HEK293 (cell line): ENCODE results near the gene RCC1.
"Not testable (repeated sequence)": the region's sequence is repeated elsewhere in the genome, so short reads cannot be mapped to it uniquely, and the experiment has no call there.

Source experiments
- CTCF ChIA-PET: fragments of 350-600 bp; formaldehyde crosslinking; extraction: SDS; loops from one replicate; lab custom pipeline; 2021; ENCODE audit warnings: antibody characterized with exemption; lab: Yijun Ruan, JAX
- POLR2A ChIA-PET: fragments of 300-600 bp; formaldehyde crosslinking; extraction: SDS; loops from one replicate; lab custom pipeline; 2020; ENCODE audit warnings: antibody characterized with exemption, inconsistent platforms; lab: Yijun Ruan, JAX
- H3K27ac ChIP-seq: fragments of 200-500 bp; sonication (Bioruptor generic); 2 replicates; pipeline ENCODE4 v1.5.1; 2014; ENCODE audit warnings: low read depth, low read length, control low read depth, inconsistent platforms; ENCODE audit errors: extremely low read depth
- H3K36me3 ChIP-seq, 2 experiments: fragments of 200-500 bp in 1 of 2; sonication (Bioruptor generic) in 1 of 2; 1 replicate in 1 of 2; 2 replicates in 1 of 2; pipeline ENCODE4 v1.5.1; 2014 to 2017; ENCODE audit warnings: inconsistent platforms in 2 of 2, low read length in 2 of 2; ENCODE audit not compliant: control insufficient read depth in 2 of 2, insufficient read depth in 1 of 2
- H3K4me1 ChIP-seq: fragments of 200-500 bp; sonication (Bioruptor generic); 2 replicates; pipeline ENCODE4 v1.5.1; 2014; ENCODE audit warnings: mild to moderate bottlenecking, low read length, inconsistent platforms; ENCODE audit not compliant: control insufficient read depth, insufficient read depth
- H3K4me3 ChIP-seq: 2 replicates; pipeline ENCODE4 v1.5.1; 2011; ENCODE audit warnings: low read depth, mild to moderate bottlenecking, control low read depth, low read length, moderate library complexity
- H3K9me3 ChIP-seq: fragments of 200-500 bp; sonication (Bioruptor generic); 2 replicates; pipeline ENCODE4 v1.5.1; 2014; ENCODE audit warnings: low read depth, low read length, inconsistent platforms; ENCODE audit not compliant: control insufficient read depth, insufficient read depth
- EGR2 ChIP-seq: fragments of 450-650 bp; formaldehyde crosslinking; IDR thresholded peaks from 2 replicates; pipeline ENCODE4 v1.5.1; 2016; ENCODE audit warnings: low read depth, missing biosample characterization, missing genetic modification characterization
- MYNN ChIP-seq: fragments of 450-650 bp; formaldehyde crosslinking; IDR thresholded peaks from 2 replicates; pipeline ENCODE4 v1.5.1; 2016; ENCODE audit warnings: missing biosample characterization, missing genetic modification characterization, borderline replicate concordance
- MZF1 ChIP-seq: fragments of 450-650 bp; formaldehyde crosslinking; IDR thresholded peaks from 2 replicates; pipeline ENCODE4 v1.5.1; 2017; ENCODE audit warnings: missing biosample characterization, missing genetic modification characterization, borderline replicate concordance
- ZBTB17 ChIP-seq: fragments of 450-650 bp; formaldehyde crosslinking; IDR thresholded peaks from 2 replicates; pipeline ENCODE4 v1.5.1; 2016; ENCODE audit warnings: missing biosample characterization, missing genetic modification characterization
- ZBTB48 ChIP-seq: fragments of 450-650 bp; formaldehyde crosslinking; IDR thresholded peaks from 2 replicates; pipeline ENCODE4 v1.5.1; 2016; ENCODE audit warnings: missing biosample characterization, missing genetic modification characterization
- ZNF121 ChIP-seq: fragments of 450-650 bp; formaldehyde crosslinking; IDR thresholded peaks from 2 replicates; pipeline ENCODE4 v1.5.1; 2016; ENCODE audit warnings: missing biosample characterization, missing genetic modification characterization
- ZNF140 ChIP-seq: fragments of 450-650 bp; formaldehyde crosslinking; IDR thresholded peaks from 2 replicates; pipeline ENCODE4 v1.5.1; 2016; ENCODE audit warnings: missing biosample characterization, missing genetic modification characterization
- ZNF571 ChIP-seq: fragments of 450-650 bp; formaldehyde crosslinking; IDR thresholded peaks from 2 replicates; pipeline ENCODE4 v1.5.0; 2017; ENCODE audit warnings: missing biosample characterization, missing genetic modification characterization
- ZNF600 ChIP-seq: fragments of 450-650 bp; formaldehyde crosslinking; IDR thresholded peaks from 2 replicates; pipeline ENCODE4 v1.5.1; 2016; ENCODE audit warnings: missing biosample characterization, missing genetic modification characterization
- TF ChIP-seq, protein P1 (sequence below): fragments of 450-650 bp; formaldehyde crosslinking; IDR thresholded peaks from 2 replicates; pipeline ENCODE4 v1.5.1; 2016; ENCODE audit warnings: missing biosample characterization, missing genetic modification characterization
- TF ChIP-seq, protein P2 (sequence below): fragments of 450-650 bp; formaldehyde crosslinking; IDR thresholded peaks from 2 replicates; pipeline ENCODE4 v1.5.1; 2016; ENCODE audit warnings: missing biosample characterization, missing genetic modification characterization

The RCC1 gene

DNA sequence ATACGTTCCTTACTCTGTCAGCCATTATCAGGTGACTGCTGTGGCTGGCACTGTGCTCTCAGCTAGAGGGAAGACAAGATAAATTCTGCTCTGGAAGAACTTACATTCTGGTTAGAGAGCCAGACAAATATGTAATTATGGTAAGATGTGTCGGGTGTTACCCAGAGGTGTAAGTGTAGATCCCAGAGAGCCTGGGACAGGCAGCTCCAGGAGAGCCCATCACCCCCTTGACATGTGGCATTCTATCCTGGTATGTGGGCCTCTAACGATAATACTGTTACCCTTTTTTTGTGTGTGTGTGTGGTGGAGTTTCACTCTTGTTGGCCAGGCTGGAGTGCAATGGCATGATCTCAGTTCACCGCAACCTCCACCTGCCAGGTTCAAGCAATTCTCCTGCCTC lies 66.1 kb downstream of the RCC1 start:
- Histone ChIP-seq H3K9me3 (no peaks in the 10 kb centered on the region), H3K4me1 (no peaks in the 10 kb centered on the region), H3K36me3 (peaks cover 51 to 67% of the 10 kb centered on the region in 2 experiments), H3K27ac (no peak overlapping the region), H3K4me3 (no peak overlapping the region)
- ChIA-PET CTCF (interaction anchor here (0.8 to 1.1 kb wide), 2 partner anchors 29 to 212 kb away, joined by 3 read pairs; no protein-coding TSS in a partner anchor), POLR2A (interaction anchor here (2.6 kb wide), 1 partner anchor 10 kb away, joined by 17 read pairs; no protein-coding TSS in a partner anchor)
- TF ChIP-seq ZBTB17 (peak; percentile 62; the same call in 1 of the 2 replicates), ZNF600 (tag by site-specific recombination) (peak; percentile 58; the same call in 1 of the 2 replicates), MYNN (no peak)

DNA sequence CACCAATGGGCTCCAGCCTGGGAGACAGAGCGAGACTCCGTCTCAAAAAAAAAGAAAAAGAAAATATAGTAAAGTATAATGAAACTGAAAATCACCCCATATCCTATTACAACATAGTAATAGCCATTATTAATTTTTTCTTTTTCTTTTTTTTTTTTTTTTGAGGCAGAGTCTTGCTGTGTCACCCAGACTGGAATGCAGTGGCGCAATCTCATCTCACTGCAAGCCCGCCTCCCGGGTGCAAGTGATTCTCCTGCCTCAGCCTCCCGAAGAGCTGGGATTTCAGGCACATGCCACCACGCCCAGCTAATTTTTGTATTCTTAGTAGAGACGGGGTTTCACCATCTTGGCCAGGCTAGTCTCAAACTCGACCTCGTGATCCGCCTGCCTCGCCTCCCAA lies 67.0 kb downstream of the RCC1 start:
- H3K9me3 ChIP-seq, CTCF ChIA-PET, POLR2A ChIA-PET, H3K4me3 ChIP-seq, H3K4me1 ChIP-seq, H3K27ac ChIP-seq: not testable (repeated sequence)
- H3K36me3 ChIP-seq = peaks cover 46 to 67% of the 10 kb centered on the region in 2 experiments

DNA sequence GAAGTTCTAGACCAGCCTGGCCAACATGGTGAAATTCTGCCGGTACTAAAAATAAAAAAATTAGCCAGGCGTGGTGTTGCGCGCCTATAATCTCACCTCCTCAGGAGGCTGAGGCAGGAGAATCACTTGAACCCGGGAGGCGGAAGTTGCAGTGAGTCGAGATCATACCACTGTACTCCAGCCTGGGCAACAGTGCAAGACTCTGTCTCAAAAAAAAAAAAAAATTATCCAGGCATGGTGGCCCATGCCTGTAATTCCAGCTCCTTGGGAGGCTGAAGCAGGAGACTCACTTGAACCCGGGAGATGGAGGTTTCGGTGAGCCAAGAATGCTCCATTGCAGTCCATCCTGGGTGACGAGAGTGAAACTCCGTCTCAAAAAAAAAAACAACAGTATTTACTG lies 67.7 kb downstream of the RCC1 start:
- no peaks in the 10 kb centered on the region for H3K4me1 ChIP-seq
- no peak overlapping the region for H3K4me3 ChIP-seq
- peaks cover 42 to 67% of the 10 kb centered on the region in 2 experiments for H3K36me3 ChIP-seq
- no peak for TF ChIP-seq MZF1 (tag by site-specific recombination)
- TF ChIP-seq ZNF121 (tag by site-specific recombination) = peak; percentile 59; the same call in 1 of the 2 replicates
- TF ChIP-seq, all 188 proteins: peak for 1
- Histone ChIP-seq H3K27ac (no peak overlapping the region), H3K9me3 (no peaks in the 10 kb centered on the region)
- ChIA-PET CTCF (no interaction called here), POLR2A (interaction anchor here (0.7 kb wide), 1 partner anchor 603 kb away, joined by 5 read pairs; no protein-coding TSS in a partner anchor)

DNA sequence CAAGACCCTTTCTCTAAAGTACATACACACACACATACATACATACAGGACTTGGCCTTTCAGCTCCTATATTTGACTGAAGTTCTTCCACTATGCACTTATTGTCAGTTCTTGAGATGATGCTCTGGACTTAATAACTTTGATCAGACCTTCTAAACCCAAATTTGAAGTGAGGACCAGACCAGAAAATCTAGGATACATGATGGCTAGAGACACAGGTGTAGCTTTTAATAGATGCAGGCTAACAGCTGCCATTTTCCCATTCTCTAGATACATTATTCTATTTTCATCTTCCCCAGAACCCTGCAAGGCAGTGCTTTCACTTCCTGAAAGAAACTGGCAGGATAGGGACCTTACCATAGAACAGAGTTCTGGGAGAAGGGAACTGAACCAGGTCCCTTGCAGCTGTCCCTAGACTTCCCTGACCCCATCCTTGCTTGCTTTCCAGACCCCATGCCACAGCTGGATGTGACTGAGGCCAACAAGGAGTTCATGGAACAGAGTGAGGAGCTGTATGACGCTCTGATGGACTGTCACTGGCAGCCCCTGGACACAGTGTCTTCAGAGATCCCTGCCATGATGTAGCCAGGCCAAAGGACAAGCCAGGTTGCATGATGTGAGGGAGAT lies 71.3 kb downstream of the RCC1 start:
- peaks cover 33 to 63% of the 10 kb centered on the region in 2 experiments for H3K36me3 ChIP-seq
- no peaks in the 10 kb centered on the region; the same call in 1 of the 2 replicates for H3K4me1 ChIP-seq
- ChIA-PET CTCF (no interaction called here), POLR2A (interaction anchor here (0.6 to 1.3 kb wide), 3 partner anchors 12 to 189 kb away, joined by 3 to 4 read pairs (median 3); no protein-coding TSS in a partner anchor)
- no peak overlapping the region for H3K4me3 ChIP-seq
- H3K9me3 ChIP-seq = no peaks in the 10 kb centered on the region
- TF ChIP-seq ZNF600 (tag by site-specific recombination) (peak; percentile 54; the same call in 1 of the 2 replicates), ZBTB48 (tag by site-specific recombination) (peak; percentile 91), EGR2 (tag by site-specific recombination) (no peak), ZNF140 (tag by site-specific recombination) (no peak), ZNF571 (tag by site-specific recombination) (no peak)
- TF ChIP-seq, protein P1, sequence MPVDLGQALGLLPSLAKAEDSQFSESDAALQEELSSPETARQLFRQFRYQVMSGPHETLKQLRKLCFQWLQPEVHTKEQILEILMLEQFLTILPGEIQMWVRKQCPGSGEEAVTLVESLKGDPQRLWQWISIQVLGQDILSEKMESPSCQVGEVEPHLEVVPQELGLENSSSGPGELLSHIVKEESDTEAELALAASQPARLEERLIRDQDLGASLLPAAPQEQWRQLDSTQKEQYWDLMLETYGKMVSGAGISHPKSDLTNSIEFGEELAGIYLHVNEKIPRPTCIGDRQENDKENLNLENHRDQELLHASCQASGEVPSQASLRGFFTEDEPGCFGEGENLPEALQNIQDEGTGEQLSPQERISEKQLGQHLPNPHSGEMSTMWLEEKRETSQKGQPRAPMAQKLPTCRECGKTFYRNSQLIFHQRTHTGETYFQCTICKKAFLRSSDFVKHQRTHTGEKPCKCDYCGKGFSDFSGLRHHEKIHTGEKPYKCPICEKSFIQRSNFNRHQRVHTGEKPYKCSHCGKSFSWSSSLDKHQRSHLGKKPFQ = no peak
- TF ChIP-seq, protein P2, sequence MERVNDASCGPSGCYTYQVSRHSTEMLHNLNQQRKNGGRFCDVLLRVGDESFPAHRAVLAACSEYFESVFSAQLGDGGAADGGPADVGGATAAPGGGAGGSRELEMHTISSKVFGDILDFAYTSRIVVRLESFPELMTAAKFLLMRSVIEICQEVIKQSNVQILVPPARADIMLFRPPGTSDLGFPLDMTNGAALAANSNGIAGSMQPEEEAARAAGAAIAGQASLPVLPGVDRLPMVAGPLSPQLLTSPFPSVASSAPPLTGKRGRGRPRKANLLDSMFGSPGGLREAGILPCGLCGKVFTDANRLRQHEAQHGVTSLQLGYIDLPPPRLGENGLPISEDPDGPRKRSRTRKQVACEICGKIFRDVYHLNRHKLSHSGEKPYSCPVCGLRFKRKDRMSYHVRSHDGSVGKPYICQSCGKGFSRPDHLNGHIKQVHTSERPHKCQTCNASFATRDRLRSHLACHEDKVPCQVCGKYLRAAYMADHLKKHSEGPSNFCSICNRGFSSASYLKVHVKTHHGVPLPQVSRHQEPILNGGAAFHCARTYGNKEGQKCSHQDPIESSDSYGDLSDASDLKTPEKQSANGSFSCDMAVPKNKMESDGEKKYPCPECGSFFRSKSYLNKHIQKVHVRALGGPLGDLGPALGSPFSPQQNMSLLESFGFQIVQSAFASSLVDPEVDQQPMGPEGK (tag by site-specific recombination) = no peak
- no peak overlapping the region for H3K27ac ChIP-seq
